Fibroblast of lung (primary cell): ENCODE measurements around the gene XPNPEP1. TPM values are rescaled to one million over a fixed set of nuclear protein-coding genes. Genes with fewer than 3 reads are reported as not detected.

Source experiments
- DNase-seq, 2 donors: peaks; one replicate each; pipeline versions ENCODE4 v3.0.0 to v3.0.0-alpha.2; 2010; ENCODE audit warnings: low read depth in 2 of 2
- H2AFZ ChIP-seq: 2 replicates; pipeline ENCODE4 v1.5.1; 2012; ENCODE audit warnings: low read length, control low read depth, inconsistent platforms
- H3K27ac ChIP-seq: 2 replicates; pipeline ENCODE4 v1.5.1; 2011; ENCODE audit warnings: low read length, control low read depth; ENCODE audit not compliant: insufficient read depth
- H3K27me3 ChIP-seq: 2 replicates; pipeline ENCODE4 v1.5.1; 2011; ENCODE audit warnings: mild to moderate bottlenecking, low read length; ENCODE audit not compliant: control insufficient read depth, insufficient read depth
- H3K36me3 ChIP-seq: 2 replicates; pipeline ENCODE4 v1.5.1; 2011; ENCODE audit warnings: low read length; ENCODE audit not compliant: control insufficient read depth, insufficient read depth
- H3K4me1 ChIP-seq: 2 replicates; pipeline ENCODE4 v1.5.1; 2011; ENCODE audit warnings: low read length; ENCODE audit not compliant: control insufficient read depth, insufficient read depth; ENCODE audit errors: extremely low read depth
- H3K4me2 ChIP-seq: 2 replicates; pipeline ENCODE4 v1.5.1; 2011; ENCODE audit warnings: low read length, control low read depth; ENCODE audit not compliant: insufficient read depth; ENCODE audit errors: extremely low read depth
- H3K4me3 ChIP-seq, 4 experiments: fragments of 200-600 bp in 1 of 4; sonication (generic) in 1 of 4; replicated peaks in 1 of 4; 2 replicates each; pipeline ENCODE4 v1.5.1; 2011 to 2016; ENCODE audit warnings: low read length in 4 of 4, low read depth in 3 of 4, mild to moderate bottlenecking in 3 of 4, control low read depth in 2 of 4, inconsistent platforms in 1 of 4, mixed read lengths in 1 of 4; ENCODE audit not compliant: insufficient read depth in 1 of 4; ENCODE audit errors: control extremely low read depth in 1 of 4
- H3K79me2 ChIP-seq: 2 replicates; pipeline ENCODE4 v1.5.1; 2012; ENCODE audit warnings: mild to moderate bottlenecking, low read length, inconsistent platforms; ENCODE audit not compliant: control insufficient read depth, insufficient read depth
- H3K9ac ChIP-seq: 2 replicates; pipeline ENCODE4 v1.5.1; 2011; ENCODE audit warnings: mild to moderate bottlenecking, low read length, control low read depth; ENCODE audit not compliant: insufficient read depth
- H3K9me3 ChIP-seq: 2 replicates; pipeline ENCODE4 v1.5.1; 2012; ENCODE audit warnings: low read depth, low read length; ENCODE audit not compliant: control insufficient read depth, insufficient read depth
- H4K20me1 ChIP-seq: 2 replicates; pipeline ENCODE4 v1.5.1; 2011; ENCODE audit warnings: low read length; ENCODE audit not compliant: control insufficient read depth, insufficient read depth; ENCODE audit errors: extremely low read depth
- CTCF ChIP-seq, 2 donors: IDR thresholded peaks in 1 of 2; conservative IDR thresholded peaks in 1 of 2; 1 replicate in 1 of 2; 2 replicates in 1 of 2; pipeline ENCODE4 v1.5.1; 2011 to 2012; ENCODE audit warnings: low read length in 2 of 2, control low read depth in 1 of 2, inconsistent platforms in 1 of 2, low read depth in 1 of 2, mild to moderate bottlenecking in 1 of 2
- EZH2 ChIP-seq: IDR thresholded peaks from 2 replicates; pipeline ENCODE4 v1.5.1; 2012; ENCODE audit warnings: low read length, control low read depth, mild to moderate bottlenecking; ENCODE audit errors: missing control alignments
- polyA plus RNA-seq, 2 donors: library from polyadenylated mRNA; depleted of rRNA in 1 of 2; stranded (reverse) in 1 of 2; unstranded in 1 of 2; fragments of >200 nt; gene quantifications; 2 replicates each; pipeline ENCODE4 v1.2.1, GENCODE V29; 2011 to 2012; ENCODE audit warnings: missing spikeins in 1 of 2
- total RNA-seq: library from RNA; depleted of rRNA; stranded (reverse); fragments of >200 nt; gene quantifications from 2 replicates; pipeline ENCODE4 v1.2.1, GENCODE V29; 2014

XPNPEP1 gene
- total and polyA plus RNA-seq, 2 donors (not counting 1 experiment from before 2014, with no cell fraction given): 86.5 to 119 TPM

- Histone ChIP-seq H3K36me3 (no peaks in the 10 kb centered on the region), H2AFZ (no peak overlapping the region), H4K20me1 (no peaks in the 10 kb centered on the region), H3K4me3 (no peak overlapping the region), H3K27me3 (no peaks in the 10 kb centered on the region), H3K4me2 (no peak overlapping the region), H3K4me1 (peaks cover 2% of the 10 kb centered on the region), H3K9ac (no peak overlapping the region), H3K79me2 (no peaks in the 10 kb centered on the region), H3K9me3 (no peaks in the 10 kb centered on the region), H3K27ac (no peak overlapping the region)
- DNase-seq: peak in 1 of 2 donors; percentile 55
- TF ChIP-seq CTCF (conservative IDR thresholded peaks at IDR 0.05 in 1 of 2, IDR thresholded peaks at IDR 0.05 in 1 of 2; ENCODE audit: low read depth in 1 of 2, low read length in 2 of 2) (no peak), EZH2 (no peak)
These were observed 9.1 kb upstream of the XPNPEP1 start for GRCh38 chr10:109932391-109932790.

GRCh38 chr10:109931163-109931562 lies 7.9 kb upstream of the XPNPEP1 start:
- Histone ChIP-seq H3K27ac (no peak overlapping the region), H3K4me2 (no peak overlapping the region), H3K79me2 (no peaks in the 10 kb centered on the region), H4K20me1 (no peaks in the 10 kb centered on the region), H3K27me3 (no peaks in the 10 kb centered on the region), H3K9me3 (no peaks in the 10 kb centered on the region), H3K4me1 (peaks cover 3% of the 10 kb centered on the region), H2AFZ (no peak overlapping the region), H3K4me3 (no peak overlapping the region), H3K9ac (no peak overlapping the region), H3K36me3 (no peaks in the 10 kb centered on the region)
- TF ChIP-seq CTCF (conservative IDR thresholded peaks at IDR 0.05 in 1 of 2, IDR thresholded peaks at IDR 0.05 in 1 of 2; ENCODE audit: low read depth in 1 of 2, low read length in 2 of 2) (no peak), EZH2 (no peak)
- DNase-seq: peak in 1 of 2 donors; percentile 73

- H4K20me1 ChIP-seq: no peaks in the 10 kb centered on the region
- no peak overlapping the region for H2AFZ ChIP-seq
- no peaks in the 10 kb centered on the region for H3K9me3 ChIP-seq
- no peaks in the 10 kb centered on the region for H3K79me2 ChIP-seq
- TF ChIP-seq CTCF (conservative IDR thresholded peaks at IDR 0.05 in 1 of 2, IDR thresholded peaks at IDR 0.05 in 1 of 2; ENCODE audit: low read depth in 1 of 2, low read length in 2 of 2) (no peak), EZH2 (no peak)
- DNase-seq: peak; percentile 51 to 62
- H3K4me1 ChIP-seq: peaks cover 5% of the 10 kb centered on the region
- H3K36me3 ChIP-seq: no peaks in the 10 kb centered on the region
- no peak overlapping the region for H3K9ac ChIP-seq
- H3K27me3 ChIP-seq: no peaks in the 10 kb centered on the region
- no peak overlapping the region for H3K4me3 ChIP-seq
- H3K27ac ChIP-seq: no peak overlapping the region
- H3K4me2 ChIP-seq: no peak overlapping the region
These were observed 6.3 kb upstream of the XPNPEP1 start for GRCh38 chr10:109929501-109930219.
